Smooth muscle cell of the pulmonary artery (primary cell): ENCODE results near the gene NUAK2. TPM values are rescaled to one million over a fixed set of nuclear protein-coding genes. Genes with fewer than 3 reads are reported as not detected.

Experiments used
- total RNA-seq: library from RNA; depleted of rRNA; stranded (reverse); fragments of >200 nt; gene quantifications from 2 replicates; pipeline ENCODE4 v1.2.3, GENCODE V29; 2014

NUAK2 gene
- total RNA-seq: 4.4 and 7.9 TPM in 2 replicates

GRCh38 chr1:205321162-205321958, at the start of gene NUAK2:
NUAK2 (minus strand) TSS chr1:205321745; CDS start chr1:205321628, 117 bp downstream.

GRCh38 chr1:205356440-205357139, 35.0 kb upstream of the NUAK2 start, which contains the start of gene KLHDC8A:
KLHDC8A (minus strand) TSS chr1:205356922; CDS start chr1:205343604, 13,318 bp downstream.

Other genes with a start within 250 kb of the NUAK2 start
- 1.7 and 1.9 TPM in 2 replicates for gene TMEM81, start 237.3 kb downstream of the NUAK2 start, total RNA-seq
- 15.7 and 19.1 TPM in 2 replicates for gene RBBP5, start 199.8 kb downstream of the NUAK2 start, total RNA-seq
- 19.0 and 21.9 TPM in 2 replicates for gene DSTYK, start 110.0 kb downstream of the NUAK2 start, total RNA-seq
- gene TMCC2, start 93.8 kb downstream of the NUAK2 start, total RNA-seq: 2.7 and 3.3 TPM in 2 replicates
- not detected in 2 replicates for gene KLHDC8A, start 35.2 kb upstream of the NUAK2 start, total RNA-seq
- gene LEMD1, start 100.3 kb upstream of the NUAK2 start, total RNA-seq: not detected in 2 replicates
- gene BLACAT1, start 134.3 kb upstream of the NUAK2 start, total RNA-seq: under 0.01 and 0.07 TPM in 2 replicates
- 6.4 and 11.1 TPM in 2 replicates for gene CDK18, start 182.9 kb upstream of the NUAK2 start, total RNA-seq